Endothelial cell (in vitro differentiated cells): Measurements from ENCODE around the gene VAMP8. TPM values are rescaled to one million over a fixed set of nuclear protein-coding genes. Genes with fewer than 3 reads are reported as not detected.
A peak's percentile ranks its signal among the peaks of the same experiment; 100 is the strongest.

ENCODE experiments used
- DNase-seq: peaks from one replicate; pipeline ENCODE4 v3.0.0; 2021; ENCODE audit warnings: low spot score
- H3K27ac Mint-ChIP-seq: one replicate; pipeline ENCODE4 v1.8.0; 2021; ENCODE audit warnings: mixed read lengths, inconsistent platforms; ENCODE audit not compliant: unreplicated experiment
- H3K27me3 Mint-ChIP-seq: one replicate; pipeline ENCODE4 v1.8.0; 2021; ENCODE audit warnings: mild to moderate bottlenecking, moderate library complexity, mixed read lengths, inconsistent platforms; ENCODE audit not compliant: unreplicated experiment
- H3K36me3 Mint-ChIP-seq: one replicate; pipeline ENCODE4 v1.8.0; 2021; ENCODE audit warnings: mild to moderate bottlenecking, low read depth, mixed read lengths, inconsistent platforms; ENCODE audit not compliant: unreplicated experiment
- H3K4me1 Mint-ChIP-seq: one replicate; pipeline ENCODE4 v1.8.0; 2021; ENCODE audit warnings: mild to moderate bottlenecking, mixed read lengths, inconsistent platforms; ENCODE audit not compliant: unreplicated experiment
- H3K4me3 Mint-ChIP-seq: one replicate; pipeline ENCODE4 v1.8.0; 2021; ENCODE audit warnings: mild to moderate bottlenecking, mixed read lengths, inconsistent platforms; ENCODE audit not compliant: unreplicated experiment
- H3K9me3 Mint-ChIP-seq: one replicate; pipeline ENCODE4 v1.8.0; 2021; ENCODE audit warnings: mixed read lengths, inconsistent platforms; ENCODE audit not compliant: unreplicated experiment
- CTCF ChIP-seq: fragments of 200-600 bp; sonication (generic); IDR thresholded peaks from one replicate; pipeline ENCODE4 v1.5.0; 2021; ENCODE audit warnings: antibody characterized with exemption; ENCODE audit not compliant: unreplicated experiment
- total RNA-seq: library from RNA; stranded (reverse); fragmentation: NEBNext Ultra II Directional; extraction: Animal tissue kit (Norgen Biotek cat#: 25700); gene quantifications from one replicate; pipeline ENCODE4 v1.2.1, GENCODE V29; 2021; ENCODE audit not compliant: unreplicated experiment

Gene VAMP8
- total RNA-seq, 1 donor from 2014 or later, result 225 TPM

- H3K4me1 Mint-ChIP-seq, result peaks cover 51% of the 10 kb centered on the region
- H3K4me3 Mint-ChIP-seq, result peak within 1 kb of the TSS; percentile 98
- H3K36me3 Mint-ChIP-seq, result peaks cover 34% of the 10 kb centered on the region
- peak; percentile 81 for TF ChIP-seq CTCF
- DNase-seq, result peak; percentile 99
- H3K27ac Mint-ChIP-seq, result peak within 1 kb of the TSS; percentile 98
- no peaks in the 10 kb centered on the region for H3K9me3 Mint-ChIP-seq
- peaks cover 15% of the 10 kb centered on the region for H3K27me3 Mint-ChIP-seq
Observed at GRCh38 chr2:85538507-85539360, 38.7 kb upstream of the VAMP8 start, which contains the start of gene MAT2A. MAT2A (plus strand) TSS chr2:85539168; CDS start chr2:85539288, 120 bp downstream.

GRCh38 chr2:85539361-85540132 is 37.8 kb upstream of the VAMP8 start:
- Mint-ChIP-seq H3K4me1 (peaks cover 56% of the 10 kb centered on the region), H3K27ac (peak overlapping the region; percentile 92), H3K9me3 (no peaks in the 10 kb centered on the region), H3K36me3 (peaks cover 41% of the 10 kb centered on the region), H3K27me3 (peaks cover 15% of the 10 kb centered on the region), H3K4me3 (peak overlapping the region; percentile 98)
- DNase-seq, result peak; percentile 61
- no peak for TF ChIP-seq CTCF

GRCh38 chr2:85540133-85540648 is 37.2 kb upstream of the VAMP8 start:
- no peaks in the 10 kb centered on the region for H3K9me3 Mint-ChIP-seq
- H3K4me3 Mint-ChIP-seq, result peak overlapping the region; percentile 98
- DNase-seq, result no peak
- H3K27me3 Mint-ChIP-seq, result peaks cover 15% of the 10 kb centered on the region
- H3K36me3 Mint-ChIP-seq, result peaks cover 44% of the 10 kb centered on the region
- peaks cover 52% of the 10 kb centered on the region for H3K4me1 Mint-ChIP-seq
- no peak for TF ChIP-seq CTCF
- peak overlapping the region; percentile 91 for H3K27ac Mint-ChIP-seq

GRCh38 chr2:85541262-85541661 is 36.1 kb upstream of the VAMP8 start:
- peaks cover 52% of the 10 kb centered on the region for H3K4me1 Mint-ChIP-seq
- no peak for TF ChIP-seq CTCF
- no peak overlapping the region for H3K27ac Mint-ChIP-seq
- H3K9me3 Mint-ChIP-seq, result no peaks in the 10 kb centered on the region
- DNase-seq, result no peak
- peaks cover 15% of the 10 kb centered on the region for H3K27me3 Mint-ChIP-seq
- H3K4me3 Mint-ChIP-seq, result peak overlapping the region; percentile 98
- H3K36me3 Mint-ChIP-seq, result peaks cover 44% of the 10 kb centered on the region
